Islet precursor cell (in vitro differentiated cells): ENCODE results near the gene LILRB3.
A peak's percentile ranks its signal among the peaks of the same experiment; 100 is the strongest.
"Not testable (repeated sequence)": the region's sequence is repeated elsewhere in the genome, so short reads cannot be mapped to it uniquely, and the experiment has no call there.

ENCODE experiments used
- DNase-seq: peaks from one replicate; pipeline ENCODE4 v3.0.0-alpha.2; 2018

Gene LILRB3

GRCh38 chr19:54209058-54209810 is 13.6 kb downstream of the LILRB3 start:
- peak; percentile 71 for DNase-seq

DNA sequence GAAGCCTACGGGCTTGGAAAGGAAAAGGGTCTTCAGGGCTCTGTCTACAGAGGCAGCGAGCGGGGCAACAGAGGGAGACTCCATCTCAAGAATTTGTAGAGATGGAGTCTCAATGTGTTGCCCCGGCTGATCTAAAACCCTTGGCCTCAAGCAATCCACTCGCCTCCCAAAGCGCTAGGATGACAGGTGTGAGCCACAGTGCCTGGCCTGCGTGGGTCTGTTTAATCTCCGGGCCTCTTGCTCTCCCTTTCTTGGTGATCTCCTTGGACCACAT is 14.1 kb downstream of the LILRB3 start:
- DNase-seq, result peak; percentile 69

DNA sequence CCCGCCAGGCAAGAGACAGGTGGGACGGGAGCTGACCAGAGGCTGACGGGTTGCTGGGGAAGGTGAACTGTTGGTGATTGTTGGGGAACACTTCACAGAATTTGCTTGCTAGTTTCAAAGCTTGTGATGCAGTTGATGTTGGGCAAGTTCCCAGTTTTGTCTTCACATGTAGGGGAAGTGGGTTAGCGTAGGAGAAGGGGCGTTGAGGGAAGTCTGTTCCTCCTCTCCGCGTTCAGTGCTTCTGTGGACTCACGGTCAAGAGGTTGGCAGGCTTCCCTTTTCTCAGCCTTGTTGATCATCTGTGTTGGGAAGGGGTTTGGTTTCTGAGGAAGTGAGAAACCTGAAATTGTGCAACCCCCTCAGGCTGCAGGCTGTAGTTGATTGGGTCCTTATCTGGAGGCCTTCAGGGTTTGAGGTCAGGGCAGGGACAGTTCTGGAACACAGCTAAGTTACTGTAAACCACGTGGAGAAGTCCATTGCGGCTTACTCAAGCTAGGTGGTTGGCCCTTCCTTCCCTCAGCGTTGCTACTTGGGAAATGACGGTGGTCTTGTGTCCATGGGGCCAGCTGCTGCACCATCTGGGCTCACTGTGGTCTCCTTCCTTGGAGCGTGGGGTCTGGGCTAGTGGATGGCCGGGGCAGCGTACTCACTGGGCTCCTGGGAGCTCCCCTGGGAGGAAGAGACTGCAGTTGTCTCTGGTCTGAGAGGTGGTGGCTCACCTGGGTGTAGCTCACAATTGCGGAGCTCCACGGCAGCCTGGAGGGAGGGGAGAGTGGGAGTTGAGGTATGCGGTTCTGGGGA is 14.6 kb downstream of the LILRB3 start:
- no peak for DNase-seq

GRCh38 chr19:54207676-54207982 is 15.2 kb downstream of the LILRB3 start:
- no peak for DNase-seq

DNA sequence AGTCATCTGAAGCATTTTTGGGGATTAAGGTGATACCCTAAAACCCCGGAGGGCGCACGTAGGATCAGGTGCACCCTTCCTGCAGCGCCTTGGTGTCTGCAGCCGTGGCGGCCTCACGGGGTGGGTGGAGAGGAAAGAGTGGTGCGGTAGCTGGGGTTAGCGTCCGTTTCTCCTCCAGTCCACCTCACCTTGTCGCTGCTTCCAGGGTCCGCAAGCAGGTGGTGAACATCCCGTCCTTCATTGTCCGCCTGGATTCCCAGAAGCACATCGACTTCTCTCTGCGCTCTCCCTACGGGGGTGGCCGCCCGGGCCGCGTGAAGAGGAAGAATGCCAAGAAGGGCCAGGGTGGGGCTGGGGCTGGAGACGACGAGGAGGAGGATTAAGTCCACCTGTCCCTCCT is 15.6 kb downstream of the LILRB3 start:
- DNase-seq, result not testable (repeated sequence)

GRCh38 chr19:54206831-54207177 is 16.0 kb downstream of the LILRB3 start:
- no peak for DNase-seq

GRCh38 chr19:54206030-54206830 is 16.6 kb downstream of the LILRB3 start:
- no peak for DNase-seq

DNA sequence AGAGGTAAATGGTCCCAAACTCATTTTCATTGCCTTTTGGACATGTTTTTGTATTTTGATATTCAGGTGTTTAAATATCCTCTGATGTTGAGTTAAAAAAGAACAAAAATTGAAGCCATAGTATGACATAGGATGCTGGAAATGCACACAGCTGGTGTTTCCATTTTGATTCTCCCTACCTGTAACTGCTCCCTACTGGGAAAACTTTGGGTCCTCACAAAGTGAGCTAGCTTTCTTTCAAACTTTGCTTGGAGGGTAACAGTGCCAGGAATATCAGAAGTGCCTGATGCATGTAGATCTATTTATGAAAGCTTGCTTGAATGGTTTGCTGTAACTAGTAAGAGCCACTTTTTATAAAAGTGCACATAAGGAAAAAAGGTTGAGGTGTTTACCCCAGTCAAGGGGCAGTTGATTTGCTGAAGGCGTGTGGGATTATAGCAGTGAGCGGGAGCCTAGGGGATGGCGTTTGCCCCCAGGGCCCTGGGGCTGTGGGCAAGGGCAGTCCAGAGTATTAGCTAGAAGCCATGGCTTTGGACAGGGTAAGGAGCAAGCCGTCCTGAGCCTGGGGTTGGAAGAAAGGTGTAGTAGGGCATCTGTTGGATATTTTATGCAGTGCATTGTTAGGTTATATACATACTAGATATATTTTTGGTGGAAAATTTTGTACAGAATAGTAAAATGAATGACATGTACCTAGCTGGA is 17.9 kb downstream of the LILRB3 start:
- DNase-seq, result no peak

DNA sequence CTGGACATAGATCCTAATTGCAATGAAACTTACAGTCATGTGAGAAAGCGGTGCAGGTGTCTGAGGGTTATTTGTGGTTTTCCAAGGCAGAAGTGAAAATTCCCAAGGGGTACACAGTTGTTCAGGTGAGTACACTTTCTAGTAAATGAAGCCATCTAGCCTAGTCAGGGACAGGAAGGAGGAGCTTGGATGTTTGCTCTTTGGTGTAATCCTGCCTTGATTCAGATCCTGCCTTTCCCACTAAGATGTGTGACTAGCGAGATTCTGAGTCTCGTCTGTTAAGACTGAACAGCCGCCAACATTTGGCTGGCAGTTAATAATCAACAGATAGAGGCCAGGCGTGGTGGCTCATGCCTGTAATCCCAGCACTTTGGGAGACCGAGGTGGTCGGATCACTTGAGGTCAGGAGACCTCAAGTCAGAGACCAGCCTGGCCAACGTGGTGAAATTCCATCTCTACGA is 19.6 kb downstream of the LILRB3 start:
- DNase-seq, result no peak

GRCh38 chr19:54201980-54202379 is 20.8 kb downstream of the LILRB3 start:
- peak; percentile 52 for DNase-seq

DNA sequence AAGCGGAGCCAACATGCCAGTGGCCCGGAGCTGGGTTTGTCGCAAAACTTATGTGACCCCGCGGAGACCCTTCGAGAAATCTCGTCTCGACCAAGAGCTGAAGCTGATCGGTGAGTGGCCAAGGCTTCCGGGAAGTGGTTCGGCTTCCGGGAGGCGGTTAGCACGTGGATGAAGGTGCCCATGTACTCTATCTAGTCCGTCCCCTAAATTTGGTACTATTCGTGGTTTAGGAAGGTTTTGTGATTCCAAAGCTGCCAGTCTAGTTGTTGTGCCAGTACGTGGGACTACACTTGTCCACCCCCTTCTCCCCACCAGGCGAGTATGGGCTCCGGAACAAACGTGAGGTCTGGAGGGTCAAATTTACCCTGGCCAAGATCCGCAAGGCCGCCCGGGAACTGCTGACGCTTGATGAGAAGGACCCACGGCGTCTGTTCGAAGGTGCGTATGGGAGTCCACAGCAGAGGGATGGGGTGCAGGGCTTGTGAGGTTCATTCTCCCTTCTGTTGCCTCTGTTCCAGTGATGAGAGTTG is 21.6 kb downstream of the LILRB3 start:
- DNase-seq, result peak; percentile 32

DNA sequence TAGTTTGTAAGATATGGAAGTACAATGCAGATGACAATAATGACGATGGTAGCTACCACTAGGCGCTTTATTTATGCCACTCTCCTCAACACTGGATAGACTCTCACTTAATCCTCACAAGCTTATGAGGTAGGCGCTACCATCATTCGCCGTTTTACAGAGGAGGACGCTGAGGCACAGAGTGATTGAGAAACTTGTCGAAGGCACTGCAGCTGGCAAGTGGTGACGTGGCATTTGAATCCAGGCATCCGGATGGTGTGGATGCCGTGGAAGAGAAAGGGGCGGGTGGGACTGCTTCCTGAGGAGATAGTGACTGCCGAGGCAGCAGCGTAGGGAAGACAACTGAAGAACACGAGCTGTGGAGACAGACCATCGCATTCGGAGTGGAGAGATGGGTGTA is 23.4 kb downstream of the LILRB3 start:
- DNase-seq, result peak; percentile 39

DNA sequence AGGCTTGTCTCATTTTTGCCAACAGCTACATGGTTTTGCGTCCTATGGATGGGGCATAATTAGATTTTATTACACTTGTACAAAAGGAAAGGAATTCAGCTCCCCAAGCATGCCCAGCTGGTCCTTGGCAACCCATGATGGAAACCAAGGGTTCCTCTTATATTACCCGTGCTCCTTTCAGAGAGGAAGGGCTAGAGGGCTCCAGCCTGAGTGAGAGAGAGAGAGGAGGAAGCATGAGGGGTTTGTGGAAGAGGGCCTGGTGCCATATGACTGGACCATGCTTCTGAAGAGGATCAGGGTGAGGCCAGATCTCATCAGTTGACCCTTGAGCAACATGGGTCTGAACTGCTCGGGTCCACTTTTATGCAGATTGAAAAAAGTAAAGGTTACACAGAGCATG is 25.7 kb downstream of the LILRB3 start:
- DNase-seq, result no peak

- no peak for DNase-seq
Observed at GRCh38 chr19:54196536-54196935, 26.3 kb downstream of the LILRB3 start.

GRCh38 chr19:54194463-54194862 is 28.3 kb downstream of the LILRB3 start:
- DNase-seq, result not testable (repeated sequence)

- no peak for DNase-seq
Observed at GRCh38 chr19:54193011-54193410, 29.8 kb downstream of the LILRB3 start.

DNA sequence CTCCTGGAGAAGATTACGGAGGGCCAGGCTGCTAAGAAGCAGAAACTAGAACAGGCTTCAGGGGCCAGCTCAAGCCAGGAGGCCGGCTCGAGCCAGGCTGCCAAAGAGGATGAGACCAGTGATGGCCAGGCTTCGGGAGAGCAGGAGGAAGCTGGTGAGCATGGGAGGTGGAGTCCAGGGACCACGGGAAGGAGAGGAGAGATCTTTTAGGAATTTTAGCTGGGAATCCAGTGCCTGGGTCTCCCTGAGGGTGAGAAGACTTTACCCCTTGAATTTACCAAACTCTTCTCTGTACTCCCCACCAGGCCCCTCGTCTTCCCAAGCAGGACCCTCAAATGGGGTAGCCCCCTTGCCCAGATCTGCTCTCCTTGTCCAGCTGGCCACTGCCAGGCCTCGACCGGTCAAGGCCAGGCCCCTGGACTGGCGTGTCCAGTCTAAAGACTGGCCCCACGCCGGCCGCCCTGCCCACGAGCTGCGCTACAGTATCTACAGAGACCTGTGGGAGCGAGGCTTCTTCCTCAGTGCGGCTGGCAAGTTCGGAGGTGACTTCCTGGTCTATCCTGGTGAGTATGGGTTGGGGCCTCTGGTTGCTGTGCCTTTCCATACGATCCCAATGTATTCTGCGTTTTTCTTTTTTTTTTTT is 30.9 kb downstream of the LILRB3 start:
- DNase-seq, result no peak

- DNase-seq, result peak; percentile 92
Observed at GRCh38 chr19:54191011-54191810, 31.6 kb downstream of the LILRB3 start, which contains the start of gene TSEN34. TSS of gene TSEN34 (plus strand) at chr19:54191308. CDS start at chr19:54191365, 57 bp downstream.

DNA sequence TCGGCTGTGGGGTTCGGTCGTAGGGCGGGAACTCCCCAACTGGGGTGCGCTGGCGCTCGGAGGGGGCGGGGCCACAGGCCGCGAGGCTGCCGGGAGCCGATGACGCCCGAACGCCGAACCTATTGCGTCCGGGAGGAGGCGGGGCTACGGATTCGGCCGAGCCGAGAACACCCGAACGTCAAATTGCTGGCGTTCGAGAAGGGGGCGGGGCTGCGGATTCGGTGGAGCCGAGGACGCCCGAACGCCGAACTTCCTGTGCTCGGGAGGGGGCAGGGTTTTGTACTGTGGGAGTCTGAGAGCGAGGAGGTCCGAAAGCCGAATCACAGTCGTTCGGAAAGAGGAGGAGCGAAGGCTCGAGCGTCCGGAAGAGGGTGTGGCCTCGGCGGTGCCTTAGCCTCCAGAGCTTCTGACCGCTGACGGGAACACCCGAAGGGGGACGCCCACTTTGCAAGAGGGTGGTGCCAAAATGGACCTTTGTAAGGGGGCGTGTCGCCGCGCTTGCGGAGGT is 32.2 kb downstream of the LILRB3 start:
- peak; percentile 100 for DNase-seq

DNA sequence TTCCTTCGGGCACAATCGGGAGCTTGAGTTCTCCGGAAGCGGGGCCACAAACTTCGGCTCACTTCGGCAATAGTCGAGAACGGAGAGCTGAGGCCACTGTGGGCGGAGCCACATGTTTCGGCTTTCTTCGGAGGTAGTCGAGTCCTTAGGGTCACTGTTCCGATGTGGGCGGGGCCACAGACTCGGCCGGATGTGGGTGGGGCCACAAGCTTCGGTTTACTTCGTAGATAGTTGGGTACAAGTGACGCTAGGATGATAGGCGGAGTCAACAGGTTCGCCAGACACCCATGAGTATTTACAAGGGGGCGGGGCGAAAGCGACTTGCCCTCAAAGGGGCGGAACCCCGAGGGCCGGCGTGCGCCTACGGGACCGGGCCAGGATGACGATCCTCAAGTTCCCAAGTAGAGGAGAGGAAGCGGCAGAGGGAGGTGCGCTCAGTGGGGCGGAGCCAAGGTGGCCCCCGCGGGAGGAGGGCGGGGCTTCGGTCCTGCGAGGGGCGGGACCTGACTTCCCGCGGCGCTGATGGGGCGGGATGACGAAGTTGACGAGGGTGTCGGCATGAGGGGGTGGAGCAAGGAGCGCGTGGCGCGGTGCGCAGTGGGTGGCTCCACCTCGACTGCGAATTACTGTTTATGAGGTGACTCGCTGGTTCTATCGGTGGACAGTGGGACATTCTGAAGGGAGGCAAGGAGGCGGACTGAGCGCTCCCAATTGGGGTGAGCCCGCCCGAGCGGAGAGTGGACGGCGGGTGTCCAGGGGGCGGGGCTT is 32.9 kb downstream of the LILRB3 start:
- DNase-seq, result peak; percentile 100
